A549 (cell line): Measurements from ENCODE around the gene CCDC27. TPM values are rescaled to one million over a fixed set of nuclear protein-coding genes. Genes with fewer than 3 reads are reported as not detected.

Experiments used
- ATAC-seq, 2 experiments: fragments of 200-7000 bp in 1 of 2; fragments of >200 bp in 1 of 2; cut with Nextera tagmentation in 1 of 2; cut with Tn5 transposase in 1 of 2; 3 replicates each; pipeline versions ENCODE4 v1.8.0 to v1.9.1; 2018 to 2020; ENCODE audit warnings: mild to moderate bottlenecking in 1 of 2, moderate library complexity in 1 of 2
- CTCF ChIA-PET: fragments of 300-600 bp; sonication (Branson Sonifier 250); formaldehyde crosslinking; extraction: SDS; loops from one replicate; lab custom pipeline; 2021; ENCODE audit warnings: antibody characterized with exemption, inconsistent platforms; lab: Yijun Ruan, JAX
- POLR2A ChIA-PET: fragments of 350-600 bp; formaldehyde crosslinking; extraction: SDS; loops from one replicate; lab custom pipeline; 2021; ENCODE audit warnings: antibody characterized with exemption, inconsistent platforms; lab: Yijun Ruan, JAX
- DNase-seq, 2 experiments: peaks; one replicate each; pipeline versions ENCODE4 v3.0.0 to v3.0.0-alpha.2; 2011 to 2016; ENCODE audit warnings: low read depth in 1 of 2, low spot score in 1 of 2
- FAIRE-seq: peaks from 2 replicates; lab custom pipeline; 2011; peaks lifted over from hg19 to GRCh38; lab: Jason Lieb, UNC
- H3K27ac ChIP-seq, 2 experiments: fragments of >200 bp; sonication (Bioruptor Twin); formaldehyde crosslinking; 3 replicates each; pipeline ENCODE4 v1.5.1; 2016 to 2017
- H3K4me1 ChIP-seq: fragments of >200 bp; sonication (Bioruptor Twin); formaldehyde crosslinking; 3 replicates; pipeline ENCODE4 v1.6.1; 2016
- H3K4me2 ChIP-seq: fragments of >200 bp; sonication (Bioruptor Twin); formaldehyde crosslinking; 3 replicates; pipeline ENCODE4 v1.6.1; 2016
- H3K4me3 ChIP-seq: fragments of >200 bp; sonication (Bioruptor Twin); formaldehyde crosslinking; 3 replicates; pipeline ENCODE4 v1.5.1; 2016
- H3K9me3 ChIP-seq: fragments of >200 bp; sonication (Bioruptor Twin); formaldehyde crosslinking; 3 replicates; pipeline ENCODE4 v1.6.1; 2016
- BHLHE40 ChIP-seq: IDR thresholded peaks from 2 replicates; pipeline ENCODE4 v1.6.1; 2012; ENCODE audit warnings: low read depth, low read length, inconsistent platforms
- CBX2 ChIP-seq: fragments of 200-600 bp; sonication (generic); IDR thresholded peaks from 2 replicates; pipeline ENCODE4 v1.6.1; 2016; ENCODE audit warnings: low read depth, mild to moderate bottlenecking, borderline replicate concordance
- CHD2 ChIP-seq: fragments of 150-350 bp; IDR thresholded peaks from 2 replicates; pipeline ENCODE4 v1.6.1; 2014; ENCODE audit warnings: low read length; ENCODE audit not compliant: partially characterized antibody
- ESRRA ChIP-seq: fragments of 150-350 bp; IDR thresholded peaks from 2 replicates; pipeline ENCODE4 v1.6.1; 2014; ENCODE audit warnings: mild to moderate bottlenecking, low read length, borderline replicate concordance
- FOSB ChIP-seq: fragments of 250-450 bp; sonication (Bioruptor Pico); IDR thresholded peaks from 2 replicates; pipeline ENCODE4 v1.5.0; 2020; ENCODE audit warnings: mild to moderate bottlenecking, moderate library complexity
- FOXS1 ChIP-seq: fragments of 250-450 bp; sonication (Bioruptor Pico); IDR thresholded peaks from 2 replicates; pipeline ENCODE4 v1.5.0; 2020; ENCODE audit warnings: mild to moderate bottlenecking, moderate library complexity
- HDAC2 ChIP-seq: fragments of 200-600 bp; sonication (generic); IDR thresholded peaks from 2 replicates; pipeline ENCODE4 v1.6.1; 2016
- HOXB13 ChIP-seq: fragments of 250-450 bp; sonication (Bioruptor Pico); IDR thresholded peaks from 2 replicates; pipeline ENCODE4 v1.5.0; 2020; ENCODE audit warnings: low read depth, mild to moderate bottlenecking, moderate library complexity
- HOXB5 ChIP-seq: fragments of 250-450 bp; sonication (Bioruptor Pico); IDR thresholded peaks from 2 replicates; pipeline ENCODE4 v1.5.0; 2020; ENCODE audit warnings: mild to moderate bottlenecking, moderate library complexity
- KDM5A ChIP-seq: fragments of 200-600 bp; sonication (generic); IDR thresholded peaks from 2 replicates; pipeline ENCODE4 v1.6.1; 2016; ENCODE audit warnings: antibody characterized with exemption, mild to moderate bottlenecking
- MAFK ChIP-seq: fragments of 450-650 bp; IDR thresholded peaks from 2 replicates; pipeline ENCODE4 v1.6.1; 2014; ENCODE audit not compliant: partially characterized antibody
- MAZ ChIP-seq: fragments of 150-350 bp; IDR thresholded peaks from 2 replicates; pipeline ENCODE4 v1.6.1; 2014; ENCODE audit warnings: antibody characterized with exemption, low read depth, low read length, borderline replicate concordance
- MYC ChIP-seq: IDR thresholded peaks from 2 replicates; pipeline ENCODE4 v1.6.1; 2012; ENCODE audit warnings: mild to moderate bottlenecking, inconsistent platforms, low read length, improper control_type of control experiment, borderline replicate concordance
- RAD21 ChIP-seq, 2 experiments: fragments of >200 bp in 1 of 2; sonication (Bioruptor Twin) in 1 of 2; formaldehyde crosslinking in 1 of 2; IDR thresholded peaks in 1 of 2; conservative IDR thresholded peaks in 1 of 2; 2 replicates in 1 of 2; 3 replicates in 1 of 2; pipeline ENCODE4 v1.6.1; 2012 to 2018; ENCODE audit warnings: inconsistent platforms in 1 of 2
- RCOR1 ChIP-seq: fragments of 150-350 bp; IDR thresholded peaks from 2 replicates; pipeline ENCODE4 v1.6.1; 2014; ENCODE audit warnings: antibody characterized with exemption, low read length, low read depth
- RNF2 ChIP-seq: fragments of 200-600 bp; sonication (generic); IDR thresholded peaks from 2 replicates; pipeline ENCODE4 v1.6.1; 2016; ENCODE audit warnings: low read depth, mild to moderate bottlenecking, antibody characterized with exemption, moderate library complexity, borderline replicate concordance
- SMC3 ChIP-seq: fragments of >200 bp; sonication (Bioruptor Twin); formaldehyde crosslinking; IDR thresholded peaks from 3 replicates; pipeline ENCODE4 v1.6.1; 2018; ENCODE audit warnings: inconsistent platforms
- TFCP2L1 ChIP-seq: fragments of 250-450 bp; sonication (Bioruptor Pico); IDR thresholded peaks from 2 replicates; pipeline ENCODE4 v1.5.0; 2021; ENCODE audit warnings: mild to moderate bottlenecking
- ZNF302 ChIP-seq: fragments of 250-450 bp; sonication (Bioruptor Pico); IDR thresholded peaks from 2 replicates; pipeline ENCODE4 v1.9.0; 2021; ENCODE audit warnings: inconsistent platforms, mild to moderate bottlenecking, moderate library complexity
- whole genome bisulfite sequencing: methylation state at CpG from one replicate; pipeline ENCODE4 v1.1.6; 2017; ENCODE audit errors: missing lambda C conversion rate; 5-methylcytosine and 5-hydroxymethylcytosine counted together
- polyA plus RNA-seq, 4 experiments: library from polyadenylated mRNA; depleted of rRNA in 3 of 4; stranded (reverse); fragments of >200 nt; fragmentation: RNase III in 1 of 4; extraction: RNeasy Plus Mini Kit Qiagen cat#74134 plus additional on column Dnase treatment in 1 of 4; gene quantifications; 2 replicates in 3 of 4; 3 replicates in 1 of 4; pipeline ENCODE4 v1.2.3, GENCODE V29; 2011 to 2017
- TF ChIP-seq, protein P1 (sequence below): fragments of 150-350 bp; IDR thresholded peaks from 2 replicates; pipeline ENCODE4 v1.6.1; 2014; ENCODE audit warnings: low read depth, mild to moderate bottlenecking, low read length
- TF ChIP-seq, protein P2 (sequence below): fragments of 250-450 bp; sonication (Bioruptor Pico); IDR thresholded peaks from 2 replicates; pipeline ENCODE4 v1.5.0; 2020; ENCODE audit warnings: low read depth, mild to moderate bottlenecking, moderate library complexity
- TF ChIP-seq, protein P3 (sequence below): IDR thresholded peaks from 2 replicates; pipeline ENCODE4 v1.6.1; 2012

Gene CCDC27
- polyA plus RNA-seq, 2 of the 4 experiments (the other 2 are of a cell fraction), result not detected

DNA sequence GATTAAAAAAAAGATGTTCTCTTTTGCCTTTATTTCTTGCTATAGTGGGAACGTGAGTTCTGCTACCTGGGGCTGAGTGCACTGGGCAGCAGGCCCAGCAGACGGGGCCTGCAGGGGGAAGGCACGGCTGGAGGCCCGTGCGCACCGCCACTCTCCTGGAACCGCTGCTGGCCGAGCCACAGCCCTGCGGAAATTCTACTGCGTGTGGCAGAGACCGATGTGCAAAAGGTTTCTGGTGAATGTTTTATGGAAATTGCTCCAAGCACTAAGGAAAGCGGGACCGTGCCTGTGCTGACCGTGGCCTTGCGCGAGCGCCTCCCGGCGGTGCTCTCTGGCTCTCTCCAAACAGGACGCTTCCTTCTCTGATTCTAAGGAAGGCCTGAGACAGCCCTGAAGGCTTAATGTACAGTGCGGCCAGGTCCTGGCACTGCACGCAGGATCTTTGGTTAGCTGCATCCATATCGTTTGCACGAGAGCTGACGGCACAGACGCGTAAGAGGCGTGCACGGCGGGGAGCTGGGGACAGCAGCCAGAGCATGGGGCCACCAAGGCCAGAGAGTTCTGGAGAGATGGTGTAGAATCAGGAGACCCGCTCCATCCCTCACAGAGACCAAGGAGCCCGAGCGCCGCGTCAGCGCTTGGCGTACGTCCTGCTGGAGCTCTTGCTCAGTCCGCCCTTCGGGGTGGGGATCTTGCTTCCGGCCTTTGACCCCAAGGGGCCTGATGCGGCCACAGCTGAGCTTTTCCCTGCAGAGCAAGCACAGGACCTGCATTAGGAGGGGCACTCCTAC is 62.7 kb downstream of the CCDC27 start:
- 91% methylated on average over 26 of the region's 42 CpGs for WGBS
- ChIA-PET POLR2A (no interaction called here), CTCF (no interaction called here)
- ATAC-seq (no peak), FAIRE-seq (no peak), DNase-seq (no peak)
- Histone ChIP-seq H3K4me3 (no peak overlapping the region), H3K4me2 (no peak overlapping the region), H3K27ac (no peak overlapping the region), H3K9me3 (no peaks in the 10 kb centered on the region), H3K4me1 (no peaks in the 10 kb centered on the region)
- TF ChIP-seq KDM5A (no peak), HOXB13 (CRISPR knock-in tag) (no peak), CHD2 (no peak), RAD21 (conservative IDR thresholded peaks at IDR 0.05 in 1 of 2, IDR thresholded peaks at IDR 0.05 in 1 of 2) (no peak), MAZ (no peak), MYC (no peak), ESRRA (no peak), RCOR1 (no peak), BHLHE40 (no peak), FOSB (CRISPR knock-in tag) (no peak), FOXS1 (CRISPR knock-in tag) (no peak), ZNF302 (CRISPR knock-in tag) (no peak)
- TF ChIP-seq, protein P1, sequence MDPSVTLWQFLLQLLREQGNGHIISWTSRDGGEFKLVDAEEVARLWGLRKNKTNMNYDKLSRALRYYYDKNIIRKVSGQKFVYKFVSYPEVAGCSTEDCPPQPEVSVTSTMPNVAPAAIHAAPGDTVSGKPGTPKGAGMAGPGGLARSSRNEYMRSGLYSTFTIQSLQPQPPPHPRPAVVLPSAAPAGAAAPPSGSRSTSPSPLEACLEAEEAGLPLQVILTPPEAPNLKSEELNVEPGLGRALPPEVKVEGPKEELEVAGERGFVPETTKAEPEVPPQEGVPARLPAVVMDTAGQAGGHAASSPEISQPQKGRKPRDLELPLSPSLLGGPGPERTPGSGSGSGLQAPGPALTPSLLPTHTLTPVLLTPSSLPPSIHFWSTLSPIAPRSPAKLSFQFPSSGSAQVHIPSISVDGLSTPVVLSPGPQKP, result no peak
- TF ChIP-seq, protein P2, sequence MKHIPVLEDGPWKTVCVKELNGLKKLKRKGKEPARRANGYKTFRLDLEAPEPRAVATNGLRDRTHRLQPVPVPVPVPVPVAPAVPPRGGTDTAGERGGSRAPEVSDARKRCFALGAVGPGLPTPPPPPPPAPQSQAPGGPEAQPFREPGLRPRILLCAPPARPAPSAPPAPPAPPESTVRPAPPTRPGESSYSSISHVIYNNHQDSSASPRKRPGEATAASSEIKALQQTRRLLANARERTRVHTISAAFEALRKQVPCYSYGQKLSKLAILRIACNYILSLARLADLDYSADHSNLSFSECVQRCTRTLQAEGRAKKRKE, result no peak

- Histone ChIP-seq H3K27ac (no peak overlapping the region), H3K9me3 (no peaks in the 10 kb centered on the region), H3K4me1 (no peaks in the 10 kb centered on the region), H3K4me3 (no peak overlapping the region), H3K4me2 (no peak overlapping the region)
- WGBS, result 91% methylated on average over 36 of the region's 38 CpGs
- ATAC-seq, result no peak
- TF ChIP-seq, protein P3, sequence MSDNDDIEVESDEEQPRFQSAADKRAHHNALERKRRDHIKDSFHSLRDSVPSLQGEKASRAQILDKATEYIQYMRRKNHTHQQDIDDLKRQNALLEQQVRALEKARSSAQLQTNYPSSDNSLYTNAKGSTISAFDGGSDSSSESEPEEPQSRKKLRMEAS, result no peak
- TF ChIP-seq MAFK (no peak), SMC3 (no peak), HOXB5 (CRISPR knock-in tag) (no peak), RNF2 (no peak), CBX2 (no peak), TFCP2L1 (no peak), HDAC2 (no peak)
- DNase-seq, result no peak
- FAIRE-seq, result no peak
- POLR2A ChIA-PET, result no interaction called here
- CTCF ChIA-PET, result no interaction called here
Measured at GRCh38 chr1:3816331-3817137, 64.3 kb downstream of the CCDC27 start.
